HG03457 (cell line): ENCODE data around the gene CCDC110.

Experiments used
- ATAC-seq: cut with Tn5 transposase; IDR thresholded peaks from one replicate; pipeline ENCODE4 v1.9.1; 2021; ENCODE audit warnings: moderate number of reproducible peaks; ENCODE audit not compliant: unreplicated experiment

Gene CCDC110

GRCh38 chr4:185424905-185425646 is 46.5 kb downstream of the CCDC110 start:
- ATAC-seq = peak; percentile 0

GRCh38 chr4:185421366-185422124 is 50.0 kb downstream of the CCDC110 start:
- ATAC-seq = no peak

- no peak for ATAC-seq
Measured at GRCh38 chr4:185416955-185417354, 54.6 kb downstream of the CCDC110 start.

GRCh38 chr4:185412412-185412811 is 59.1 kb downstream of the CCDC110 start:
- no peak for ATAC-seq

- no peak for ATAC-seq
Measured at GRCh38 chr4:185411849-185412248, 59.7 kb downstream of the CCDC110 start.

- ATAC-seq = no peak
Measured at GRCh38 chr4:185408432-185408831, 63.1 kb downstream of the CCDC110 start.

GRCh38 chr4:185405296-185405999 is 66.1 kb downstream of the CCDC110 start:
- ATAC-seq = peak; percentile 49

GRCh38 chr4:185404031-185404430 is 67.5 kb downstream of the CCDC110 start:
- ATAC-seq = no peak

GRCh38 chr4:185399466-185399865 is 72.1 kb downstream of the CCDC110 start:
- ATAC-seq = no peak

GRCh38 chr4:185398618-185399017 is 72.9 kb downstream of the CCDC110 start:
- no peak for ATAC-seq

GRCh38 chr4:185396724-185397385 is 74.7 kb downstream of the CCDC110 start, which contains the start of gene ANKRD37:
TSS of gene ANKRD37 (plus strand) at chr4:185396841. CDS start at chr4:185396924, 83 bp downstream.
- ATAC-seq = no peak

- ATAC-seq = peak; percentile 75
Measured at GRCh38 chr4:185395956-185396723, 75.4 kb downstream of the CCDC110 start.

- no peak for ATAC-seq
Measured at GRCh38 chr4:185395238-185395955, 76.1 kb downstream of the CCDC110 start, which contains the start of gene LRP2BP. TSS of gene LRP2BP (minus strand) at chr4:185395924. CDS start at chr4:185378186, 17,738 bp downstream.
